Prostate gland (tissue), 2 donors: ENCODE results near the gene GGN.

ENCODE experiments used
- CTCF ChIP-seq, 4 experiments: fragments of 200-600 bp in 2 of 4; fragments of 450-650 bp in 2 of 4; sonication (generic) in 2 of 4; IDR thresholded peaks; 1 replicate in 3 of 4; 2 replicates in 1 of 4; pipeline ENCODE4 v1.5.1; 2016 to 2019; ENCODE audit warnings: antibody characterized with exemption in 4 of 4, mild to moderate bottlenecking in 2 of 4, moderate library complexity in 2 of 4
- POLR2A ChIP-seq: fragments of 450-650 bp; IDR thresholded peaks from one replicate; pipeline ENCODE4 v1.6.1; 2016; ENCODE audit warnings: antibody characterized with exemption, mild to moderate bottlenecking
- POLR2AphosphoS5 ChIP-seq: sonication (generic); formaldehyde crosslinking; IDR thresholded peaks from one replicate; pipeline ENCODE4 v1.6.1; 2017; ENCODE audit warnings: antibody characterized with exemption

- TF ChIP-seq CTCF (IDR thresholded peaks at IDR 0.05) (no peak), POLR2A (no peak), POLR2AphosphoS5 (no peak)
These were observed 17.5 kb downstream of the GGN start for GRCh38 chr19:38370299-38370698.
